GM12878 (cell line): Measurements from ENCODE around the gene CDC14B.
"Not testable (repeated sequence)": the region's sequence is repeated elsewhere in the genome, so short reads cannot be mapped to it uniquely, and the experiment has no call there.

Experiments used
- IKZF1 ChIP-seq: fragments of 450-650 bp; conservative IDR thresholded peaks from 2 replicates; pipeline ENCODE4 v1.6.1; 2017; ENCODE audit warnings: antibody characterized with exemption, mild to moderate bottlenecking
- IRF5 ChIP-seq: fragments of 450-650 bp; IDR thresholded peaks from 2 replicates; pipeline ENCODE4 v1.6.1; 2017; ENCODE audit warnings: borderline replicate concordance
- MTA2 ChIP-seq: fragments of 450-650 bp; IDR thresholded peaks from 2 replicates; pipeline ENCODE4 v1.6.1; 2016; ENCODE audit warnings: low read depth, mild to moderate bottlenecking, moderate library complexity
- NRF1 ChIP-seq: conservative IDR thresholded peaks from 2 replicates; pipeline ENCODE4 v1.6.1; 2011; ENCODE audit warnings: mild to moderate bottlenecking, low read depth, low read length, improper control_type of control experiment
- PAX5 ChIP-seq: IDR thresholded peaks from 2 replicates; pipeline ENCODE4 v1.6.1; 2011; ENCODE audit warnings: low read depth, low read length, borderline replicate concordance
- RFX5 ChIP-seq: IDR thresholded peaks from 2 replicates; pipeline ENCODE4 v1.6.1; 2011; ENCODE audit warnings: low read depth, low read length, improper control_type of control experiment
- SKIL ChIP-seq: fragments of 450-650 bp; IDR thresholded peaks from 2 replicates; pipeline ENCODE4 v1.6.1; 2017; ENCODE audit warnings: mild to moderate bottlenecking, low read depth, inconsistent platforms; ENCODE audit not compliant: poor library complexity, severe bottlenecking
- STAT1 ChIP-seq: fragments of 450-650 bp; conservative IDR thresholded peaks from 2 replicates; pipeline ENCODE4 v1.6.1; 2014; ENCODE audit warnings: antibody characterized with exemption, mild to moderate bottlenecking
- TARDBP ChIP-seq: IDR thresholded peaks from 2 replicates; pipeline ENCODE4 v1.6.1; 2016; ENCODE audit warnings: borderline replicate concordance
- TCF12 ChIP-seq: IDR thresholded peaks from 2 replicates; pipeline ENCODE4 v1.6.1; 2011; ENCODE audit warnings: low read depth, mild to moderate bottlenecking, low read length
- YY1 ChIP-seq: IDR thresholded peaks from 2 replicates; pipeline ENCODE4 v1.6.1; 2011; ENCODE audit warnings: low read depth, mild to moderate bottlenecking, low read length
- ZNF24 ChIP-seq: fragments of 450-650 bp; IDR thresholded peaks from 2 replicates; pipeline ENCODE4 v1.6.1; 2017; ENCODE audit warnings: antibody characterized with exemption, mild to moderate bottlenecking
- ZSCAN29 ChIP-seq: fragments of 450-650 bp; IDR thresholded peaks from 2 replicates; pipeline ENCODE4 v1.6.1; 2017; ENCODE audit warnings: mild to moderate bottlenecking, moderate library complexity
- TF ChIP-seq, protein P1 (sequence below), 3 experiments: IDR thresholded peaks in 2 of 3; conservative IDR thresholded peaks in 1 of 3; 2 replicates each; pipeline ENCODE4 v1.5.1; 2011; ENCODE audit warnings: low read depth in 3 of 3, low read length in 3 of 3, mild to moderate bottlenecking in 3 of 3, control low read depth in 2 of 3, moderate library complexity in 2 of 3, inconsistent platforms in 1 of 3, mixed read lengths in 1 of 3; ENCODE audit not compliant: control insufficient read depth in 2 of 3, insufficient read depth in 1 of 3; ENCODE audit errors: extremely low read depth in 1 of 3

DNA sequence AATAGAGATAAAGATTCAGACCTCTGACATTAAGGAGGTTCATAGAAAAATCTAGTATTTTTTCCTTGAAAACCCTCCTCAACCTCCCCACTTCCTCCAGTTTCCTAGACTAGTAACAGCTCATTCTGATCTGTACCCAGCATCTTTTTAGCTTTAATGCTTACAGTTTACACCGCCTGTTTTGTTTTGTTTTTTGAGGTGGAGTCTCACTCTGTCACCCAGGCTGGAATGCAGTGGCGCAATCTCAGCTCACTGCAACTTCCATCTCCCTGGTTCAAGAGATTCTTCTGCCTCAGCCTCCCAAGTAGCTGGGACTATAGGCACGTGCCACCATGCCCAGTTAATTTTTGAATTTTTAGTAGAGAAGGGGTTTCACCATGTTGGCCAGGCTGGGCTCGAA lies 5.0 kb downstream of the CDC14B start:
- TF ChIP-seq STAT1, TCF12, YY1, MTA2, IKZF1, ZSCAN29, TARDBP, PAX5, NRF1, ZNF24, RFX5, SKIL, IRF5: not testable (repeated sequence)
- TF ChIP-seq, protein P1, sequence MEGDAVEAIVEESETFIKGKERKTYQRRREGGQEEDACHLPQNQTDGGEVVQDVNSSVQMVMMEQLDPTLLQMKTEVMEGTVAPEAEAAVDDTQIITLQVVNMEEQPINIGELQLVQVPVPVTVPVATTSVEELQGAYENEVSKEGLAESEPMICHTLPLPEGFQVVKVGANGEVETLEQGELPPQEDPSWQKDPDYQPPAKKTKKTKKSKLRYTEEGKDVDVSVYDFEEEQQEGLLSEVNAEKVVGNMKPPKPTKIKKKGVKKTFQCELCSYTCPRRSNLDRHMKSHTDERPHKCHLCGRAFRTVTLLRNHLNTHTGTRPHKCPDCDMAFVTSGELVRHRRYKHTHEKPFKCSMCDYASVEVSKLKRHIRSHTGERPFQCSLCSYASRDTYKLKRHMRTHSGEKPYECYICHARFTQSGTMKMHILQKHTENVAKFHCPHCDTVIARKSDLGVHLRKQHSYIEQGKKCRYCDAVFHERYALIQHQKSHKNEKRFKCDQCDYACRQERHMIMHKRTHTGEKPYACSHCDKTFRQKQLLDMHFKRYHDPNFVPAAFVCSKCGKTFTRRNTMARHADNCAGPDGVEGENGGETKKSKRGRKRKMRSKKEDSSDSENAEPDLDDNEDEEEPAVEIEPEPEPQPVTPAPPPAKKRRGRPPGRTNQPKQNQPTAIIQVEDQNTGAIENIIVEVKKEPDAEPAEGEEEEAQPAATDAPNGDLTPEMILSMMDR (IDR thresholded peaks at IDR 0.05 in 2 of 3, conservative IDR thresholded peaks at IDR 0.05 in 1 of 3; ENCODE audit: control insufficient read depth in 2 of 3, extremely low read depth in 1 of 3, insufficient read depth in 1 of 3, low read depth in 3 of 3, low read length in 3 of 3): not testable (repeated sequence)
